SH-SY5Y (cell line): ENCODE measurements around the gene C4orf51.

Experiments used
- GATA2 ChIP-seq: IDR thresholded peaks from 2 replicates; pipeline ENCODE4 v1.6.1; 2011; ENCODE audit warnings: mild to moderate bottlenecking, low read depth, low read length
- GATA3 ChIP-seq: IDR thresholded peaks from 2 replicates; pipeline ENCODE4 v1.6.1; 2011; ENCODE audit warnings: low read depth, mild to moderate bottlenecking, low read length, moderate library complexity

DNA sequence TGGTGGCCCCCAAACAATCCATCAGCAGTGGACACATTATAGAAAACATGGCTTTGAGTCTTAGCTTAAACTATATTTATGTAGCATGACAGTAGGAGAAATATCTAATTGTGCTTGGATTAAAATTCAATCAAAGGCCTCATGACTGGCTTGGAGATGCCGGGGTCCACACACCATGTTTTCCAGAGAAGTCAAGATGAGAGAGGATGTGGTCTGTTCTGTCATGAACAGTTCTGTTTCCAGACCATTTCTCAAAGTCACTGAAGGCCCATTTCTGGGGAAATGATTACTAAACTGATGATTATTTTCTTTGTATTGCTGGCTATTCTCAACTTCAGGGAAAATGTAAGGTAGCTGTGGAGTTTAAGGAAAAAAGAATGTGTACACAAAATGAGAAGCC lies 76.3 kb downstream of the C4orf51 start:
- TF ChIP-seq GATA3 (no peak), GATA2 (no peak)
